NCI-H69 (cell line): ENCODE measurements around the gene ISY1.
A peak's percentile ranks its signal among the peaks of the same experiment; 100 is the strongest.
"Not testable (repeated sequence)": the region's sequence is repeated elsewhere in the genome, so short reads cannot be mapped to it uniquely, and the experiment has no call there.

ENCODE experiments used
- DNase-seq: peaks from one replicate; lab custom pipeline; 2025; lab: John Stamatoyannopoulos, UW

The ISY1 gene

DNA sequence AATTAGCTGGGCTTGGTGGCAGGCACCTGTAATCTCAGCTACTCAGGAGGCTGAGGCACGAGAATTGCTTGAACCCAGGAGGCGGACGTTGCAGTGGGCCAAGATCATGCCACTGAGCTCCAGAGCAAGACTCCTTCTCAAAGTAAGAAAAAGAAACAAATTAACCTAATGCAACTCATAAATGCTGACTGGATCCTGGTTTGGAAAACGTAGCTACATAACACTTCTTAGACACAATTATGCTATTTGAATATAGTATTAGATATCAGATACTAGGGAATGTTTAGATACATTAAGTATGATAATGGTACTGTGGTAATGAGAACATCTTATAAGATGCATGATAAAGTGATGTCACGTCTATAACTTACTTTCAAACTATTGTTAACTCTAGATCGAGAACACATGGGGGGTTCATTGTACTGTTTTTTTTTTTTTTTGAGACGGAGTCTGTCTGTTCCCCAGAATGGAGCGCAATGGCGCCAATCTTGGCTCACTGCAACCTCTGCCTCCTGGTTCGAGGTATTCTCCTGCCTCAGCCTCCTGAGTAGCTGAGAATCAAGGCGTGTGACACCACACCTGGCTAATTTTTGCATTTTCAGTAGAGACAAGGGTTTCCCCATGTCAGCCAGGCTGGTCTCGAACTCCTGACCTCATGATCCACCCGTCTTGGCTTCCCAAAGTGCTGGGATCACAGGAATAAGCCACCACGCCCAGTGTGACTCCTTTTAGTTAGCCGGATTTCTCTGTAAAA lies 5.9 kb upstream of the ISY1 start:
- DNase-seq = no peak

DNA sequence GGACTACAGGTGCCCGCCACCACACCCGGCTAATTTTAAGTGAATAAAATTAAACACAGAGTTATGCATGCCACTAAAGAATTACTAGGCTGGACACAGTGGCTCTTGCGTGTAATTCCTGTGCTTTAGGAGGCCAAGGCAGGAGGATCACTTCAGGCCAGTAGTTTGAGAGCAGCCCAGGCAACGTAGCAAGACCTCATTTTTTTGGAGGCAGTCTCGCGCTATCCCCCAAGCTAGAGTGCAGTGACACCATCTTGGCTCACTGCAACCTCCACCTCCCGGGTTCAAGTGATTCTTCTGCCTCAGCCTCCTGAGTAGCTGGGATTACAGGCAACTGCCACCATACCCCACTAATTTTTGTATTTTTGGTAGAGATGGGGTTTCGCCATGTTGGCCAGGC lies 4.7 kb upstream of the ISY1 start:
- DNase-seq = not testable (repeated sequence)

DNA sequence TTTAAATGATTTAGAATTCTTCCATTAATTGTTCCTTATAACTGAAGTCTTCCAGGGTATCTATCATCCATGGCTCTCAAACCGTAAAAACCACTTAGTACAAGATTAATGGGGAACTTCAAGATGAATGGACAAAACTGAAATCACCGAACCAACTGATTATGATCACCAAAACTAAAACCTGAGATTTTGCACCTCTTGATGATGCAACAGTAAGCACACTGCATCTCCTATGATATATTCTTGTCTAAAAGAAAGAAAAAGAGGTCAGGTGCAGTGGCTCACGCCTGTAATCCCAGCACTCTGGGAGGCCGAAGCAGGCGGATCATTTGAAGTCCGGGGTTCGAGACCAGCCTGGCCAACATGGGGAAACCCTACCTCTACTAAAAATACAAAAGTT lies 3.6 kb upstream of the ISY1 start:
- DNase-seq = no peak

DNA sequence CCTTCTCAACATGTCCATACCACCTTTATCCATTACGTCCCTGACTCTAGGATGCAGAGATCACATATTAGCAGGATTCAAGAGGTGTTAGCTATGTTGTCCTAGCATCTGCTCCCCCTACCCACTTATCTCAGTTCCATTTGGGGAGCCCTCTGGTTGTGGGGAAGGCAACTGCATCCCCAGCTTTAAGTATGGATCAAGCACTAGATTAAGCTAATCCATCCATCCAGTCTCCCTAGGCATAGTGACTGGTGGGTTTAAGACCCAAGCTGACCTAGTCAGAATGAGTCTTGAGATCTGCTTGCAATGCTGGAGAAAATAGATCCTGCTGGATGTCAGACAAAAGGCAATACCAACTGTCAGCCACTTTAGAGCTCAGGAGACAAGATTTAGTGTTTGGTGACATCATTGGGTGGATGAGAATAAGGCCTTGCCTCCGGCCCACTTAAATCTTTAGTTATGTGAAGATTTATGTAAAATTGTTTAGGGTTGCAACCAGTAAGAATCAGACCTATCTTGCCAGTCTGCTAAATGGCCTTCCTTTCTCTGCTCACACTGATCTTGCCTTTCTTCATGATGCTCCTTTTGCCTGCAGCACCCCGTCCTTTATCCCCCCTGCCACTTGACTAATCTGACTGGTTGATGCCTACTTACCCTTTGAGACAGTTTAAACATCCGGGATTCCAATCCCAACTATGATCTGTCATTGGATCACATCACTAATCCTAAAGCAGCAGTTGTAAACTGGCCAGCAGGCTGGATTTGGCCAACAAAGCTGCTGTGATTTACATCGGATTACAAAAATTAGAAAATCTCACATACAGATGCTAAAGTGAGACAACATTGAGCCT lies 2.1 kb upstream of the ISY1 start:
- DNase-seq = peak; percentile 36

DNA sequence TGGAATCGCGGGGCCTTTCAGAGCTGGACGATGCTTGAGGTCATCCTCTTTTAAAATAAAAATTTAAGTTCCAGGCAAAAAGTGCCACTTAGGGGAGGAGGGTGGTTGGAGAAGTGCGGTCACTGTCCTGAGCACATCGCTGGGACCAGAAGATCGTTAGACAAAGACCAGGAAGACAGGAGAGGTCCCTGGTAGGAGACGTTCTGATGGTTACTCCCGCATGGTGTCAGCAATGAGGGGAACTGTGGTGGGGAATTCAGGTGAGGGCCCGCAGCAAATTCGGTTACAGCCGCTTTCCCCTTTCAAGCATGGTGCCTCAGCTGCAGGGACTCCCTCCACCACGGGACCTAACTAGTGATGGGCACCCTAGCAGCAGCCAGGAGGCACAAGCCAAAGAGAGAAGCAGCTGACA lies 1.0 kb upstream of the ISY1 start:
- DNase-seq = peak; percentile 34

DNA sequence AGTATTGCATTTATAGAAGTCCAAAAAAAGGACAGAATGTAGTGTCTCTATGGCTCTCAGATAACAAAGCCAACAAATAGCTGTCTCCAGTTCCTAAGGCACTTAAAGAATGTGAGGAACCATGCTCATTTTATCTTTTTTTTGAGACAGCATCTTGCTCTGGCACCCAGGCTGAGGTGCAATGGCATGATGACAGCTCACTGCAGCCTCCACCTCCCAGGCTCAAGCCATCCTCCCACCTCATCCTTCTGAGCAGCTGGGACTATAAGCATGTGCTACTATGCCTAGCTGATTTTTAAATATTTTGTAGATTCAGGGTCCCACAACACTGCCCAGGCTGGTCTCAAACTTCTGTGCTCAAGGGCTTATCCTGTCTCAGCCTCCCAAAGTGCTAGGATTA lies 16.1 kb downstream of the ISY1 start:
- no peak for DNase-seq

DNA sequence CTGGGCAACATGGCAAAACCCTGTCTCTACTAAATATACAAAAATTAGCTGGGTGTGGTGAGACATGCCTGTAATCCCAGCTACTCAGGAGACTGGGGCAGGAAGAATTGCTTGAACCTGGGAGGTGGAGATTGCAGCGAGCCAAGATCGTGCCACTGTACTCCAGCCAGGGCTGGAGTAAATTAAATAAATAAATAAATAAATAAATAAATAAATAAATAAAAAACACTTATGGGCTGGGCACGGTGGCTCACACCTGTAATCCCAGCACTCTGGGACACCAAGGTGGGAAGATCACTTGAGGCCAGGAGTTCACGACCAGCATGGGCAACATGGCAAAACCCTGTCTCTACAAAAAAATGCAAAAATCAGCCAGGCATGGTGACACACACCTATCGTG lies 19.9 kb downstream of the ISY1 start:
- DNase-seq = not testable (repeated sequence)

DNA sequence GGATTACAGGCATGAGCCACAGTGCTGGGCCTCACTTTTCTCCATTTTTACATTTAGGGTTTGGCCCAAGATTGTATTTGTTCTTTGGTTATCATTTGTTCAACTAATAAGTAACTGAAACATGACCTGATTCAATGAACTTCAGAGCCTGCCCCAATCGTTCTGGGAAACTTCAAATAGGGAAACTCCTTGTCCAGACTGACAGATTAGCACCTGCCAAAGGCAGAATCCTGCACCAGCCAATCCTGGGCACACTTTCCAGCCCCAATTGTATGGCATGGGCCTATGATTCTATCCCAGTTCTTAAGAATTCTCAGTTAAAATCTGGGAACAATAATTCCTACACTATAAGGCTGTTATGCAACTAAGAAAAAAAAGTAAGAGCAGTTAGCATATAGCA lies 21.0 kb downstream of the ISY1 start:
- DNase-seq = no peak

DNA sequence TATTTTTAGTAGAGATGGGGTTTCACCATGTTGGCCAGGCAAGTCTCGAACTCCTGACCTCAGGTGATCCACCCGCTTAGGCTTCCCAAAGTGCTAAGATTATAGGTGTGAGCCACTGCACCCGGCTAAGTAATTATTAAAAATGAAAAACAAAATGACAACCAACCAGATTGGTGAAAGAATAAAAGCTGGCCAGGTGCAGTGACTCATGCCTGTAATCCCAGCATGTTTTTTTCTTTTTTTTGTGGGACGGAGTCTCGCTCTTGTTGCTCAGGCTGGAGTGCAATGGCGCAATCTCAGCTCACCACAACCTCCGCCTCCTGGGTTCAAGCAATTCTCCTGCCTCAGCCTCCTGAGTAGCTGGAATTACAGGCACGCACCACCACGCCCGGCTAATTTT lies 24.6 kb downstream of the ISY1 start:
- DNase-seq = not testable (repeated sequence)

DNA sequence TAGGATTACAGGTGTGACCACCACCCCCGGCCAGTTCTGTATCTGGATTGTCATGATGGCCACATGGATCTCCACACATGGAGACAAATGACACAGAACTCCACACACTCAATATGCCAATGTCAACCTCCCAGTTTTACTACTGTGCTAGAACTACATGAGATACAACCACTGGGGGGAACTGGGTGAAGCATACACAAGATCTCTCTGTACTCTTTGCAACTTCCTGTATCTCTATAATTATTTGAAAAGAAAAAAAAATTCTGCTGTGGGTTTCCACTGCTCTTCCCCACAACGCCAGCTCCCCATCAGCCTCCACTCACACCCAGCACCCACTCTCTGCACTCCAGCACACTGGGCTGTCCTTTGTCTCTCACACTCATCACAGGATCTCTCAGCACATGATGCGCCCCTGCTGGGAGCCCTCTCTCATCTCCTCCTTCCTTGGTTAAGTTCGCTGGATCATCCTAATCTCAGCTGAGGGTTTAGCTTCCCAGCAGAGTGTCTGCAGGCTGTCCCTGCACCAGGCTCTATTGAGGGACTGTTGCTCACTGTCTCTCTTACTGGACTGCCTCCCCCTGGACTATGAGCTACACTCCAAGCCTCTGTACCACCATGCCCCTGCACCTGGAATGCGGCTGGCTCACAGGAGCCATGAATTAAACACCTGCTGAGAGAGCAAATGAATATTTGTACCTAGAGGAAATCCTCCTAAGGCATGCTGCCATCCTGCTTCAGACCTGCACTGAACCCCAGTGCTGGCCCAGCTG lies 28.6 kb downstream of the ISY1 start:
- no peak for DNase-seq

DNA sequence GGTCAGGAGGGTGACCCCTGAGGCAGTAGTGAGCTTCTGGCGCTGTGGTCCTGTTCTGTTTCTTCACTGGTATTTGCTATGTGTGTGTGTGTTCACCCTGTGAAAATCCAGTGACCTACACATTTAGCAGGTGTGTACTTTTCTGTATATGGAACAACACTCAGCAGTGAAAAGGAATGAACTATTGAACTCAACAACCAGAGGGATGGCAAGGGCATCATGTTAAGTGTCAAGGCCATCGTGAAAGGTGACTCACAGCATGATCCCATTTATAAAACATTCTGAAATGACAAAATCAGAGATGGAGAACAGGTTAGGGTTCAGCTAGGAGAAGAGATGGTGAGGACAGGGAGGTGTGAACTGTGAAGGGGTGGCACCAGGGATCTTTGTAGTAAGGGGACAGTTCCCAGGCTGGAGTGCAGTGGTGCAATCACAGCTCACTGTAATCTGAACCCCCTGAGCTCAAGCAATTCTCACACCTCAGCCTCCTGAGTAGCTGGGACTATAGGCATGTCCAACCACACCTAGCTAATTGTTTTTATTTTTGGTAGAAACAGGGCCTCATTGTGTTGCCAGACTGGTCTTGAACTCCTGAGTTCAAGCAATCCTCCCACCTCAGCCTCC lies 29.3 kb downstream of the ISY1 start:
- DNase-seq = no peak

DNA sequence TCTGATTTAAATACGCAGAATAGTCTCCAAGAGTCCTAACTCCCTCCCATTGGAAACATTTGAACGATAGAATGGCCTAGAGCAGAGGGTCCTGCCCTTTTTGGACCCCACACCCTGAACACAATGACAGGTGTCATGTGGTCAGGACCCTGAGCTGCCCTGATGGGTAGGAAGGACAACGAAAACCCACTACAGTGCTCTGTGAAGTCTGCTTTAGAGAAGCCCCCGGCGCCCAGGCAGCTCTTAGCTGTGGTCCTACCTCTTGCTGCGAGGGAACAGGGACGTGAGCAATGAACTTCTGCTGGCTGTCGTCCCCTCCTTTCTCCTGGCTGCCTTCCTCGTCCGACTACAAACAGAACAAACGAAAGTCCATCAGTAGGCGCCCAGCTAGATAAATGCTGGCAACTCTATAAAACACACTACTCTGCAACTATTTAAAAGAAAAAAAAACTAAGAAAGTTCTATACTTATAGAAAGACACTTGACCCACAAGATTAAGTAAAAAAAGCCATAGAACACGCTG lies 30.5 kb downstream of the ISY1 start:
- DNase-seq = no peak

DNA sequence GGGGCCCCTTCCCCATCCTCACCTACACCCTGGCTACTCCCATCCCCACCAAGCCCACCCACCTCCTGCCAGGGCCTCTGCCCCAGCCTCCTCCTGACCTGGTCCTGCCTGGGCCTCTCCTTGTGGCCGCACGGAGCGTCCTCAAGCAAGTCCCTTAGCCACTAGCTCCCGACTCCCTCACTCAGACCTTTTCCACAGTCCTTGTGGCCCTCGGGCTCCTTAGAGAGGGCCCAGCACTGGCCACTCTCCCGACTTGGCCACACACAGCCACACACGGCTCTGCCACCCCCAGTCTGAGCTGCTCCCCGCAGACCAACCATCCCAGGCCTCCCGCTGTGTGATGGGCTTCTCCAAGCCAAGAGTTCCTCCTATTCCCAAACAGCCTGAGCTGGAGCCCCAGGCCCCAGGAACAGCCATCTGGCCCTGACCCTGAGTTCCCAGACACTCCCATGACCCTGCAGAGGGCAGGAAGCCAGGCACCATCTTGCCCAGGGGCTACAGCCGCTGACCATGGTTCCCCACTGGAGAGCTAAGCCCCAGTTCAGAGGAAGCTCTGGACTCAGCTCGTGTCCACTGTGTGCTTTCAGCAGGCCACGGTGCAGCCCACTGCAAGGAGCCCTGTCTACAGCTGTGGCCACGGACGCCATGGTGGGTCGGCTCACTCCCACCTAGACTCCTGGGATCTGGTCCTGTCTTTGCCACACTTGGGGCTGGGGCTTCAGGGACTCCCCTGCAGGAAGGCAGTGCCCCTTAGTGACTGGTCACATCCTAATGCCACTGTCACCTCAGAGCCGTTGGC lies 32.3 kb downstream of the ISY1 start:
- no peak for DNase-seq

DNA sequence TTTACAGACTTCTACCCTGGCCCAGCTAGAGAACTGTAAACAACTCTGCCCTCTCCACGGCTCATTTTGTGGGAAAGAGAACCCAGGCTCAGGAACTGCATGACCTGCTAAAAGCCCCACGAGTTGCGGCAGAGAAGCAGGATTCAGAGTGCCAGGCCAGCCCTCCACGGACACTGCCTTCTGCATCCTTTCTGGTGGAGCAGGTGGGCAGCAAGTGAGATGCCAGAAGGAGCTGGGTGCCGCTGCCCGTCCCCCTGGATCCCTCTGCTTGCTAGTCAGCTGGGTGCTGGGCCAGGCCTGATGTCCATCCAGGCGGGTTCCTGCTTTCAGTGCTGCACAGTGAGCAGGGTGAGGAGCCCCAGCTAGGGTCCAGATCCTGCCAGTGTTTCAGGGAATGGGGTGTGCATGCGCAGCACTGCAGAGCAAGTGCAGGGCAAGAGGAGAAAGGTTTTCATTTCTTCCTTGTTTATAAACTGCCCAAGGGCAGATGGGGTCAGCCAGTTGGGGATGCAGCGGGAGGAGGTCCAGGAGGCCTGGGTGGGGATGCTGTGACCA lies 34.1 kb downstream of the ISY1 start:
- DNase-seq = no peak

DNA sequence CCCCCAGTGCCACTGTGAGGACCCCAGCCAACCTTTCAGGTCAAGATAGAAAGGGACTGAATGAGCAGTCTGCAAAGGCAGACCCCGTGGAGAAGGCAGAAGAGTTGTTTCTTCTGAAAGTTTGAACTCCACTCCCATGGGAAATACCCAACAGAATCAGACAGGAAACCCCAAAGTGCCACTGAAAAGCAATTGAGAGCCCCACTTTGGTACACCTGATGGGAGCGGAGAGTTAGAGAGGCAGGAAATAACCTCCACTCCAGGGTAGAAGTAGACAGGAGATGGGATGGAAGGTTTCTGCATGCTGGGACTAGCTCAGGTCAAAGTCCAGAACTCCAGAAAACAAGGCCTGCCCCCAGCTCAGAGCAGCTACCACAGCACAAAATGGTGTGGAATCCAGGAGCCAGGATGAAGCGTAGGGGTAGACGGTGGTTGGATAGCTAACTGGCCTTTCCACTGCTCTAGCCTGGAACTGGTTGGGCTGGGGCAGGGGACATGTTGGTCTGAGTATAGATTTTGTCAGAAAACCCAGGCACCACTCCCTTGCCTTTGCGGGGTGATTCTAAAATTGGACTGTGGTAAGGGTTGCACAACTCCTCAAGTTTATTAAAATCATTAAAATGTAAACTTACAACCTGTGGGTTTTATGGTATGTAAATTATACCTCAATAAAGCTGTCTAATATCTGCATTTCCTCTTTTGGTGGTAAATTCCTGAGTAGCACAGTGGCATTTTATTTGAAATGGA lies 37.4 kb downstream of the ISY1 start:
- peak; percentile 8 for DNase-seq

DNA sequence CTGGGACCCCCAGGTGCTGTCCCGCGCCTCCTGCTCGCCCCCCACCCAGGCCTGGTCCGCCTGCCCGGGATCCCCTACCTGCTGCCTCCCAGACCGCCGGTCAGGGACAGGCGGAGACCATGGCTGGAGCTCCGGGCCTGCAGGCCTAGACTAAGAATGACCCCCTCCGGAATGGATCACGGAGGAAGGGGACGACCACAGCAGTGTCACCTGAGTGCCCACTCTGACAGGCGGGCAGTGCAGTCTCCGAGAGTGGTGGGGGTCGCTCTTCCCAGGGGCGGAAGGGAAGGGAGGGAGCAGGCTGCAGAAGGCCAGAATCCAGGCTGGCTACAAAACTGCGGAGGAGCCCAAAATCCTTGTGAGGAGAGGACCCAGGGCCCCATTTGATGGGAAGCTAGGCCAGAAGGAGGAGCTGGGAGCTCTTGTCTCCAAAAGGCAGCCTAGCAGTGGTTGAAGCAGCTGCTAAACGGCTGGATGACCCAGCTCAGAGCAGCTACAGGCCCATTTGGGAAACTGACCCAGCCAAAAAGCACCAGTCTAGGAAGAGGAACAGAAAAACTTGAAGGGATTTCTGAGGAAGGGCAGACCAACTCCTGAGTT lies 38.4 kb downstream of the ISY1 start:
- DNase-seq = peak; percentile 26

DNA sequence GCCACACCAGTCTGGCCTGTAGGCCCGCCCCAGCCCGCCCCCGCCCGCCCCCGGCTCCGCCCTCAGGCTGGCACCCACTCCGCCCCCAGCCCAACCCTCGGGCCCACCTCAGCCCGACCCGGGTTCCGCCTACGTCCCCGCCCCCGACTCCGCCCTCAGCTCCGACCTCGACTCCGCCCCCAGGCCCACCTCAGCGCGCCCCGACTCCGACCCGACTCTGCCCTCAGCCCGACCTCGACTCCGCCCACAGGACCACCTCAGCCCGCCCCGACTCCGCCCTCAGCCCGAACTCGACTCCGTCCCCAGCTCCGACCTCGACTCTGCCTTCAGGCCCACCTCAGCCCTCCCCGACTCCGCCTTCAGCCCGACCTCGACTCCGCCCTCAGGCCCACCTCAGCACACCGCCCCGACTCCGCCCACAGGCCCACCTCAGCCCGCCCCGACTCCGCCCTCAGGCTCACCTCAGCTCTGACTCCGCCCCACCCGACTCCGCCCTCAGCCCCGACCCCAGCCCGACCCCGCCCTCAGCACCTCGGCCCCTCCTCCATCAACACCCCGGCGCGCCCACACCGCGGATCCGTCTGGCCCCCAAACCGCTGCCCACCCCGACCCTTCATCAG lies 39.0 kb downstream of the ISY1 start, which contains the start of gene RAB43:
Gene RAB43 (minus strand): TSS at position 13 of the 620 bp plus-strand sequence. CDS start 315 bp downstream, outside the sequence.
- DNase-seq = peak; percentile 86

DNA sequence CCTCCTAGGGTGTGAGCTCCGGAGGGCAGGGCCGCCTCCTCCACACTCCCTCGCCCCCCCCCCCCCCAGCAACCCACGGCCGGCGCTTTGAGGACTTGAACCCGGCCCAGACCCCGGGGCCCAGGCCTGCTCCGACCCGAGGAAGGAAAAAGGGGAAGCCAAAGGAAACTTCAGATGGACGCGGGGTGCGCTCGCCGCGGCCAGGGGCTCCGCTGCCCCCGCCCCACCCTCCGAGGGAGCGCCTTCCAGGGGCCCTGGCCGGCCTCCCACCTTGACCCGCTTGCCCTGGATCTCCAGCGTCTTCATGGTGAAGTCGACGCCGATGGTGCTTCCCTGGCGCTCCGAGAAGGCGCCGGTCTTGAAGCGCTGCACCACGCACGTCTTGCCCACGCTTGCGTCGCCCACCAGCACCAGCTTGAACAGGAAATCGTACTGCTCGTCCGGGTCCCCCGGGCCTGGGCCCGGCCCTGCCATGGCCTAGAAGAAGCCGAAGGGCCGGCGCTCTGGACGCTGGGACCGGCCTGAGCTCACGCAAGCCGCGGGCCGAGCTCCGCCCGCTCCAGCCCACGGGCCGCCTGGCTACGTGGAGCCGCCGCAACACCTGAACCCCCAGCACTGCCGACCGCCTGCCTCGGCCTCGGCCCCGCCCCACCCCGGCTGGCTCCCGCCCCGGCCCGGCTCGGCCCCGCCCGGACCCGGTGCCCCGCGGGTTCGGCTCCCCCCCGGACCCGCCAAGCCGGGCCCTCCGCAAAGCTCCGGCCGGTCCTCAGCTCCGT lies 39.7 kb downstream of the ISY1 start:
- DNase-seq = no peak
